GM12872 (cell line): ENCODE results near the gene OSBP2.

Experiments used
- TF ChIP-seq, protein P1 (sequence below): IDR thresholded peaks from 3 replicates; pipeline ENCODE4 v1.5.1; 2011; ENCODE audit warnings: low read depth, mild to moderate bottlenecking, low read length, moderate library complexity; ENCODE audit not compliant: insufficient read depth

Gene OSBP2

GRCh38 chr22:30714062-30714461, 19.4 kb downstream of the OSBP2 start:
- TF ChIP-seq, protein P1, sequence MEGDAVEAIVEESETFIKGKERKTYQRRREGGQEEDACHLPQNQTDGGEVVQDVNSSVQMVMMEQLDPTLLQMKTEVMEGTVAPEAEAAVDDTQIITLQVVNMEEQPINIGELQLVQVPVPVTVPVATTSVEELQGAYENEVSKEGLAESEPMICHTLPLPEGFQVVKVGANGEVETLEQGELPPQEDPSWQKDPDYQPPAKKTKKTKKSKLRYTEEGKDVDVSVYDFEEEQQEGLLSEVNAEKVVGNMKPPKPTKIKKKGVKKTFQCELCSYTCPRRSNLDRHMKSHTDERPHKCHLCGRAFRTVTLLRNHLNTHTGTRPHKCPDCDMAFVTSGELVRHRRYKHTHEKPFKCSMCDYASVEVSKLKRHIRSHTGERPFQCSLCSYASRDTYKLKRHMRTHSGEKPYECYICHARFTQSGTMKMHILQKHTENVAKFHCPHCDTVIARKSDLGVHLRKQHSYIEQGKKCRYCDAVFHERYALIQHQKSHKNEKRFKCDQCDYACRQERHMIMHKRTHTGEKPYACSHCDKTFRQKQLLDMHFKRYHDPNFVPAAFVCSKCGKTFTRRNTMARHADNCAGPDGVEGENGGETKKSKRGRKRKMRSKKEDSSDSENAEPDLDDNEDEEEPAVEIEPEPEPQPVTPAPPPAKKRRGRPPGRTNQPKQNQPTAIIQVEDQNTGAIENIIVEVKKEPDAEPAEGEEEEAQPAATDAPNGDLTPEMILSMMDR, result no peak

- TF ChIP-seq, protein P1, result no peak
Measured at GRCh38 chr22:30717331-30717921, 22.8 kb downstream of the OSBP2 start.

- TF ChIP-seq, protein P1, result no peak
Measured at GRCh38 chr22:30717952-30718351, 23.3 kb downstream of the OSBP2 start.

GRCh38 chr22:30718491-30718890, 23.8 kb downstream of the OSBP2 start:
- TF ChIP-seq, protein P1, result no peak

GRCh38 chr22:30718938-30719337, 24.3 kb downstream of the OSBP2 start:
- TF ChIP-seq, protein P1, result no peak

- TF ChIP-seq, protein P1, result no peak
Measured at GRCh38 chr22:30720263-30720837, 25.7 kb downstream of the OSBP2 start.

- TF ChIP-seq, protein P1, result no peak
Measured at GRCh38 chr22:30721741-30722140, 27.1 kb downstream of the OSBP2 start.
